Activated CD8-positive, alpha-beta memory T cell treated with anti-CD3 and anti-CD28 coated beads, Interleukin-2, amount 50 U/mL, for 48 hours (primary cell): ENCODE results near the gene IL16.
A peak's percentile ranks its signal among the peaks of the same experiment; 100 is the strongest.

Source experiments
- DNase-seq: peaks from one replicate; pipeline ENCODE4 v3.0.0-alpha.2; 2020

IL16 gene

GRCh38 chr15:81278306-81279029 is 81.8 kb downstream of the IL16 start:
- DNase-seq: peak; percentile 40

- peak; percentile 34 for DNase-seq
Observed at GRCh38 chr15:81279621-81280485, 83.2 kb downstream of the IL16 start.

GRCh38 chr15:81280696-81281455 is 84.2 kb downstream of the IL16 start:
- peak; percentile 35 for DNase-seq

GRCh38 chr15:81281456-81281735 is 84.7 kb downstream of the IL16 start:
- no peak for DNase-seq

- DNase-seq: peak; percentile 42
Observed at GRCh38 chr15:81281766-81282605, 85.3 kb downstream of the IL16 start.

GRCh38 chr15:81282606-81282895 is 85.9 kb downstream of the IL16 start:
- DNase-seq: no peak

GRCh38 chr15:81282911-81283310 is 86.2 kb downstream of the IL16 start:
- DNase-seq: no peak

- DNase-seq: peak; percentile 26
Observed at GRCh38 chr15:81284256-81285031, 87.8 kb downstream of the IL16 start.

- no peak for DNase-seq
Observed at GRCh38 chr15:81285461-81285860, 88.8 kb downstream of the IL16 start.

- DNase-seq: no peak
Observed at GRCh38 chr15:81286621-81287121, 90.0 kb downstream of the IL16 start.

GRCh38 chr15:81288040-81288439 is 91.4 kb downstream of the IL16 start:
- DNase-seq: no peak

- no peak for DNase-seq
Observed at GRCh38 chr15:81288616-81289015, 91.9 kb downstream of the IL16 start.

- no peak for DNase-seq
Observed at GRCh38 chr15:81289910-81290309, 93.2 kb downstream of the IL16 start.

GRCh38 chr15:81291916-81292522 is 95.3 kb downstream of the IL16 start:
- no peak for DNase-seq

GRCh38 chr15:81292523-81293001 is 95.9 kb downstream of the IL16 start:
- no peak for DNase-seq

GRCh38 chr15:81293728-81294515 is 97.2 kb downstream of the IL16 start:
- peak; percentile 81 for DNase-seq

- no peak for DNase-seq
Observed at GRCh38 chr15:81294516-81294880, 97.8 kb downstream of the IL16 start.

- DNase-seq: no peak
Observed at GRCh38 chr15:81295486-81296121, 98.9 kb downstream of the IL16 start.

- no peak for DNase-seq
Observed at GRCh38 chr15:81296186-81296585, 99.5 kb downstream of the IL16 start.

GRCh38 chr15:81296673-81297072 is 100.0 kb downstream of the IL16 start:
- peak; percentile 82 for DNase-seq
